Panc1 (cell line): ENCODE results near the gene FABP7. TPM values are rescaled to one million over a fixed set of nuclear protein-coding genes. Genes with fewer than 3 reads are reported as not detected.

ENCODE experiments used
- ATAC-seq: fragments of 200-7000 bp; cut with Tn5 transposase; 2 replicates; pipeline ENCODE4 v1.9.1; 2020; ENCODE audit warnings: mild to moderate bottlenecking, moderate library complexity
- BruUV-seq: library from RNA; stranded (reverse); fragments of 400-500 nt; replicated peaks from 2 replicates; lab custom pipeline; 2021; lab: Mats Ljungman, UMichigan
- CTCF ChIA-PET: fragments of 300-600 bp; sonication (Branson Sonifier 250); formaldehyde crosslinking; loops from one replicate; lab custom pipeline; 2022; ENCODE audit warnings: antibody characterized with exemption; lab: Charles Lee
- POLR2A ChIA-PET: fragments of 300-600 bp; sonication (Branson Sonifier 250); formaldehyde crosslinking; loops from one replicate; lab custom pipeline; 2022; ENCODE audit warnings: antibody characterized with exemption; lab: Charles Lee
- DNase-seq: peaks from one replicate; pipeline ENCODE4 v3.0.0-alpha.2; 2010; ENCODE audit warnings: low read depth, low spot score
- H3K27ac ChIP-seq: 2 replicates; pipeline ENCODE4 v1.5.1; 2011; ENCODE audit warnings: mild to moderate bottlenecking, low read length, inconsistent platforms
- H3K27me3 ChIP-seq: fragments of 200-500 bp; sonication (Bioruptor generic); 2 replicates; pipeline ENCODE4 v1.6.0; 2014; ENCODE audit warnings: low read length, inconsistent platforms; ENCODE audit not compliant: control insufficient read depth, insufficient read depth
- H3K36me3 ChIP-seq: fragments of 200-500 bp; sonication (Bioruptor generic); 2 replicates; pipeline ENCODE4 v1.5.1; 2014; ENCODE audit warnings: inconsistent platforms, mild to moderate bottlenecking, low read length, moderate library complexity; ENCODE audit not compliant: control insufficient read depth, insufficient read depth
- H3K4me1 ChIP-seq: 2 replicates; pipeline ENCODE4 v1.5.1; 2011; ENCODE audit warnings: inconsistent platforms, mild to moderate bottlenecking, low read length, moderate library complexity; ENCODE audit not compliant: control insufficient read depth, insufficient read depth
- H3K4me3 ChIP-seq, 2 experiments: 2 replicates each; pipeline ENCODE4 v1.5.1; 2011 to 2012; ENCODE audit warnings: low read depth in 2 of 2, low read length in 2 of 2, mild to moderate bottlenecking in 2 of 2, inconsistent platforms in 1 of 2, moderate library complexity in 1 of 2
- H3K9me3 ChIP-seq: fragments of 200-500 bp; sonication (Bioruptor generic); 2 replicates; pipeline ENCODE4 v1.5.1; 2014; ENCODE audit warnings: low read depth, mild to moderate bottlenecking, inconsistent platforms, low read length, moderate library complexity; ENCODE audit not compliant: control insufficient read depth, insufficient read depth
- CTCF ChIP-seq: fragments of 450-650 bp; IDR thresholded peaks from 2 replicates; pipeline ENCODE4 v1.5.1; 2017; ENCODE audit warnings: mild to moderate bottlenecking
- POLR2AphosphoS5 ChIP-seq: IDR thresholded peaks from 2 replicates; pipeline ENCODE4 v1.6.1; 2012; ENCODE audit warnings: mild to moderate bottlenecking, low read depth, low read length, moderate library complexity
- REST ChIP-seq, 2 experiments: IDR thresholded peaks; 2 replicates each; pipeline ENCODE4 v1.6.1; 2011 to 2012; ENCODE audit warnings: low read depth in 2 of 2, control low read depth in 1 of 2, low read length in 1 of 2, mild to moderate bottlenecking in 1 of 2, moderate library complexity in 1 of 2; ENCODE audit not compliant: insufficient read depth in 1 of 2
- SIN3A ChIP-seq: IDR thresholded peaks from 2 replicates; pipeline ENCODE4 v1.6.1; 2012; ENCODE audit warnings: low read depth, mild to moderate bottlenecking, low read length, moderate library complexity, borderline replicate concordance; ENCODE audit not compliant: insufficient read depth
- TCF7L2 ChIP-seq: IDR thresholded peaks from 2 replicates; pipeline ENCODE4 v1.6.1; 2011; ENCODE audit warnings: mild to moderate bottlenecking, low read depth, low read length, inconsistent platforms
- in situ Hi-C: cut with HindIII; loops from 2 replicates; pipeline ENCODE4 v1.10.0; 2016; ENCODE audit warnings: low sequenced_read_pairs, low pct_unique_long_range_greater_than_20kb
- intact Hi-C: fragments of 100-400 bp; cut with micrococcal nuclease; formaldehyde crosslinking; loops from one replicate; pipeline ENCODE4 v1.10.0; 2022; ENCODE audit not compliant: unreplicated experiment
- total RNA-seq: library from RNA; stranded (reverse); gene quantifications from one replicate; pipeline ENCODE4 v1.2.1, GENCODE V29; 2021; ENCODE audit not compliant: unreplicated experiment

The FABP7 gene
- total RNA-seq, 1 experiment from 2014 or later, result not detected

GRCh38 chr6:122783401-122783800 lies 3.9 kb downstream of the FABP7 start:
- Histone ChIP-seq H3K27me3 (peaks cover 15% of the 10 kb centered on the region; the same call in 1 of the 2 replicates), H3K4me3 (no peak overlapping the region), H3K36me3 (no peaks in the 10 kb centered on the region), H3K9me3 (no peaks in the 10 kb centered on the region), H3K4me1 (no peaks in the 10 kb centered on the region), H3K27ac (no peak overlapping the region)
- intact Hi-C loops, result no loop called here
- no TSS peak for BruUV-seq
- ChIA-PET CTCF (no interaction called here), POLR2A (no interaction called here)
- ATAC-seq (no peak), DNase-seq (no peak)
- TF ChIP-seq REST (IDR thresholded peaks at IDR 0.05; ENCODE audit: insufficient read depth in 1 of 2, low read depth in 2 of 2, low read length in 1 of 2), result no peak
- TF ChIP-seq CTCF, result no peak
- no peak for TF ChIP-seq TCF7L2
- TF ChIP-seq POLR2AphosphoS5, result no peak
- no peak for TF ChIP-seq SIN3A
- in situ Hi-C loops, result no loop called here

- POLR2A ChIA-PET, result no interaction called here
- H3K4me3 ChIP-seq, result no peak overlapping the region
- BruUV-seq, result no TSS peak
- peaks cover 10% of the 10 kb centered on the region; the same call in 1 of the 2 replicates for H3K27me3 ChIP-seq
- H3K9me3 ChIP-seq, result no peaks in the 10 kb centered on the region
- ATAC-seq, result no peak
- H3K27ac ChIP-seq, result no peak overlapping the region
- CTCF ChIA-PET, result no interaction called here
- TF ChIP-seq POLR2AphosphoS5, result no peak
- no peak for TF ChIP-seq SIN3A
- no peak for TF ChIP-seq REST (IDR thresholded peaks at IDR 0.05; ENCODE audit: insufficient read depth in 1 of 2, low read depth in 2 of 2, low read length in 1 of 2)
- no peak for TF ChIP-seq TCF7L2
- no peak for TF ChIP-seq CTCF
- DNase-seq, result no peak
- H3K4me1 ChIP-seq, result peaks cover 9% of the 10 kb centered on the region; the same call in 1 of the 2 replicates
- in situ Hi-C loops, result no loop called here
- intact Hi-C loops, result no loop called here
- no peaks in the 10 kb centered on the region for H3K36me3 ChIP-seq
These were observed 6.4 kb downstream of the FABP7 start for GRCh38 chr6:122785891-122786290.
